ENCODE data around the gene SCTR. TPM values are rescaled to one million over a fixed set of nuclear protein-coding genes. Genes with fewer than 3 reads are reported as not detected.

SCTR gene
- total RNA-seq, 3 donors from 2014 or later, result not detected

DNA sequence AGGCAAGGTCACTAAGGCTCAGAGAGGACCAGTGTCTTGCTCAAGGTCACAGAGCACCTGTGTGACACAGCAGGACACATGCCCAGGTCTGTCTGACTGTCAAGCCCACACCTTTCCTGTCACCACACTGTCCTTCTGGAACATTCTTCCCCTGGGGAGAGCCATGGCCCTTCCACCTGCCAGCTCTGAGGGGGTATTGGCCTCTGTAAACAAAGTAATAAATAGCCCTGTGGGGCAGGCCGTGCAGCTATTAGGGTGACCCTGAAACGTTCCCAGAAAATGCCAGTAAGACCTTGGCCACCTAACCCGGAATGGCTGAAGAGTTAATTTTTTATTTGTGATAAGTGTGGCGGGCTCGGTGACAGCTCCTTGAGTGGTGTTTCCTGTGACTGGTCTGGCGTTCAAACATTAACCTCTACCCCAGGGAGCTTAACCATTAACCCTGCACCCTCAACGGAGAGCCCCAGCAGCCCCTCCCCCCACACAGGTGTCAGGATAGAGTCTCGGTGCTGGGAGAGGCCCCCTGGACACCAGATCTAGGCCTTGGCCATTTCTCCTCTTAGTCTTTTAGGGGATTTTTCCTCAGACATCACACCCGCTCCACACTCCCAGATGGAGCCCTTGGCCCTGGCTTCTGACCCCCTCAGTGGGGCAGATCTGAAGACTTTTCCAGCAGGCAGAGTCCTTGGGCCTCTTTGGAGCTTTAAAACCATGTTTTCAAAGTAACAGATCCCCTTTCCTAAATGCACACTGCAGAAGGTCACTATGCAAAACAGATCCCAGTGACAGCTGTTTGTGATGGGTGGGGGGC, 36.6 kb downstream of the SCTR start:
- Mint-ChIP-seq H3K9me3 (no peaks in the 10 kb centered on the region), H3K4me3 (no peak overlapping the region), H3K36me3 (ENCODE audit: insufficient read depth) (no peaks in the 10 kb centered on the region), H3K27me3 (ENCODE audit: low read depth) (peaks cover 2% of the 10 kb centered on the region), H3K4me1 (ENCODE audit: low read depth) (no peaks in the 10 kb centered on the region)
- DNase-seq (no peak), ATAC-seq (no peak)

- Mint-ChIP-seq H3K9me3 (no peaks in the 10 kb centered on the region), H3K4me1 (ENCODE audit: low read depth) (no peaks in the 10 kb centered on the region), H3K27me3 (ENCODE audit: low read depth) (peaks cover 2% of the 10 kb centered on the region), H3K4me3 (no peak overlapping the region), H3K36me3 (ENCODE audit: insufficient read depth) (no peaks in the 10 kb centered on the region)
- no peak for DNase-seq
- no peak for ATAC-seq
Measured at GRCh38 chr2:119486886-119487285, 37.4 kb downstream of the SCTR start.

DNA sequence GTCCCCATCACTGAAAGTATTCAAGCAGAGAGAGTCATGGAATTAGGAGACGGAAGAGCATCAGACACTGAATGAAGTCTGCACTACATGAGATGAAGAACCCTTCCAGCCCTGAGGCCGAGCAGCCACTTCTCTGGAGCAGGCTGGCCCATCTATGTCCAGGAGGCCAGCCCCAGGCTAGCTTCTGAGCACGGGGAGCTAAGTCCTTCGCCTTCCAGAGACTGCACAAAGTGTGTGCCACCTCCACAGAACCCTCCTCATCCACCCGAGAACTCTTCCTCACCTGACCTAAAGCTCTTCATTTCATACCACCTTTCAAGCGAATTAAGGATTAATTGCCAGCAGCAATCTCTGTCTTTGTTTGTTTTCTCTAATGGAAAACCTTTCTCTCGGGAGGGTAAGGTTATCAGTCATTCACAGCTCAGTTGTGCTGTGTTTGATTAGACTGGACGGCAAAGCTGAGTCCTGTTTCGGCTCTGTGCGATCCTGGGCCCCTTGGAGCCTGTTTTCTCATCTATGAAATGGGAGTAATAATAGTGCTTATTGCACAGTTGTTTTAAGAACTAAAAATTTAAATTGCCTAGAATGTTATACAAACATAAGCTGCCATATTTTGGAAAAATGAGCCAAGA, 38.0 kb downstream of the SCTR start:
- no peaks in the 10 kb centered on the region for H3K36me3 Mint-ChIP-seq (ENCODE audit: insufficient read depth)
- ATAC-seq (no peak), DNase-seq (no peak)
- H3K27me3 Mint-ChIP-seq (ENCODE audit: low read depth), result peaks cover 2% of the 10 kb centered on the region
- no peaks in the 10 kb centered on the region for H3K4me1 Mint-ChIP-seq (ENCODE audit: low read depth)
- H3K9me3 Mint-ChIP-seq, result no peaks in the 10 kb centered on the region
- no peak overlapping the region for H3K4me3 Mint-ChIP-seq

GRCh38 chr2:119485336-119486110, 38.8 kb downstream of the SCTR start:
- Mint-ChIP-seq H3K4me3 (no peak overlapping the region), H3K27me3 (ENCODE audit: low read depth) (peaks cover 2% of the 10 kb centered on the region), H3K9me3 (no peaks in the 10 kb centered on the region), H3K36me3 (ENCODE audit: insufficient read depth) (no peaks in the 10 kb centered on the region), H3K4me1 (ENCODE audit: low read depth) (no peaks in the 10 kb centered on the region)
- DNase-seq (no peak), ATAC-seq (no peak)

GRCh38 chr2:119484834-119485233, 39.4 kb downstream of the SCTR start:
- Mint-ChIP-seq H3K4me3 (no peak overlapping the region), H3K4me1 (ENCODE audit: low read depth) (no peaks in the 10 kb centered on the region), H3K27me3 (ENCODE audit: low read depth) (peaks cover 2% of the 10 kb centered on the region), H3K36me3 (ENCODE audit: insufficient read depth) (no peaks in the 10 kb centered on the region), H3K9me3 (no peaks in the 10 kb centered on the region)
- ATAC-seq, result no peak
- DNase-seq, result no peak

DNA sequence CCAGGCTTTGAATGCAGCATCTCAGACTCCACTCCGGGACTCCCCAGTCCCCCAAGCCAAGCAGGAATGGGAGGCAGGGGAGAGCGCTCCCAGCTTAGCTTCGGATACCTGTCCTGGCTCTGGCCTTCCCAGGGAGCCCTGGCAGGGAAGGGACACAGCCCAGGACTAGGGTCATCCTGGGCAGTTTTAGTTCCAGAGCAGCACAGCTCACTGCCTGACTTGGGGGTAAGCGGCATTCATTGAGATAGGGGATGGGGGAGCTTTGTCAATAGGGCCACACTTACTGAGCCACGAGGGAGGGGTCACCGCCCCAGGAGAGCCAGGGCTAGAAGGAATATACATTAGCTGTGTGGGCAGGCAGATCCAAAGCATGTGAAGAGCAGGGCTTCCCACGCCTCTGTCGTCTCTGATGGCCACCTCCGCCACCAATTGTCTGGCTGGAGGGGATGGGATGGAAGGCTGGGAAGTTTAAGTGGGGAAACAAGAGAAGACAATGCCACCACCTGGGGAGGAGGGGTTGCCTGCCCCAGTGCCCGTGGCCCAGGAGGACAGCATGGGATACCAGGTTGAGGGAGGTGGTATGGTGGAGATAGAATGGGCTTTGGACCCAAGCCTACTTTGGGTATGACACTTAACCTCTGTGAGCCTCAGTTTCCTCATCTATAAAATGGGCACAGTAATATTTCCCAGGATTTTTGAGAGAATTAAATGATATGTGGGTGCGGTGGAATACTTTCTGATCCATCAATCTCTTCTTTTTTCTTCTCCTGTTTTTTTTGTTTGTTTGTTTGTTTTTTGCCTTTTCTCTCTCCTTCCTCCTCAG, 40.2 kb downstream of the SCTR start:
- H3K9me3 Mint-ChIP-seq, result no peaks in the 10 kb centered on the region
- no peak overlapping the region for H3K4me3 Mint-ChIP-seq
- DNase-seq, result no peak
- no peaks in the 10 kb centered on the region for H3K4me1 Mint-ChIP-seq (ENCODE audit: low read depth)
- no peak for ATAC-seq
- peaks cover 2% of the 10 kb centered on the region for H3K27me3 Mint-ChIP-seq (ENCODE audit: low read depth)
- no peaks in the 10 kb centered on the region for H3K36me3 Mint-ChIP-seq (ENCODE audit: insufficient read depth)

DNA sequence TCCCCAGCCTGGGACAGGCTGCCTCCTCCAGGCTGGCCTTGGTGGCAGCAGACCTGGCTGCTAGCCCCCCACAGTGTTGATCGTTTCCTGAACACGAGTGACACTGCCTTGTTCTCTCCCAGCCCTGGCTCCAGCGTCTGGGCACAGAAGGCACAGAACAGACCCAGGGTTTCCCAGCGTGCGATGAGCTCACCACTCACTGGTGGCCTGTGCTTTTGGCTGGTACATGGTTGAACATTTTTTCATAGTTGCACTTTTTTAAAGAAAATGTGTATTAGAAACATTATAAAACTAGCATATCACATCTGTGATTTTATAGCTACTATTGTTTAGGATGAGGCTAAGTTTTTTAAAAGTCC, 40.9 kb downstream of the SCTR start:
- H3K27me3 Mint-ChIP-seq (ENCODE audit: low read depth), result peaks cover 2% of the 10 kb centered on the region
- no peak for ATAC-seq
- no peaks in the 10 kb centered on the region for H3K36me3 Mint-ChIP-seq (ENCODE audit: insufficient read depth)
- H3K9me3 Mint-ChIP-seq, result no peaks in the 10 kb centered on the region
- H3K4me1 Mint-ChIP-seq (ENCODE audit: low read depth), result no peaks in the 10 kb centered on the region
- no peak for DNase-seq
- no peak overlapping the region for H3K4me3 Mint-ChIP-seq

DNA sequence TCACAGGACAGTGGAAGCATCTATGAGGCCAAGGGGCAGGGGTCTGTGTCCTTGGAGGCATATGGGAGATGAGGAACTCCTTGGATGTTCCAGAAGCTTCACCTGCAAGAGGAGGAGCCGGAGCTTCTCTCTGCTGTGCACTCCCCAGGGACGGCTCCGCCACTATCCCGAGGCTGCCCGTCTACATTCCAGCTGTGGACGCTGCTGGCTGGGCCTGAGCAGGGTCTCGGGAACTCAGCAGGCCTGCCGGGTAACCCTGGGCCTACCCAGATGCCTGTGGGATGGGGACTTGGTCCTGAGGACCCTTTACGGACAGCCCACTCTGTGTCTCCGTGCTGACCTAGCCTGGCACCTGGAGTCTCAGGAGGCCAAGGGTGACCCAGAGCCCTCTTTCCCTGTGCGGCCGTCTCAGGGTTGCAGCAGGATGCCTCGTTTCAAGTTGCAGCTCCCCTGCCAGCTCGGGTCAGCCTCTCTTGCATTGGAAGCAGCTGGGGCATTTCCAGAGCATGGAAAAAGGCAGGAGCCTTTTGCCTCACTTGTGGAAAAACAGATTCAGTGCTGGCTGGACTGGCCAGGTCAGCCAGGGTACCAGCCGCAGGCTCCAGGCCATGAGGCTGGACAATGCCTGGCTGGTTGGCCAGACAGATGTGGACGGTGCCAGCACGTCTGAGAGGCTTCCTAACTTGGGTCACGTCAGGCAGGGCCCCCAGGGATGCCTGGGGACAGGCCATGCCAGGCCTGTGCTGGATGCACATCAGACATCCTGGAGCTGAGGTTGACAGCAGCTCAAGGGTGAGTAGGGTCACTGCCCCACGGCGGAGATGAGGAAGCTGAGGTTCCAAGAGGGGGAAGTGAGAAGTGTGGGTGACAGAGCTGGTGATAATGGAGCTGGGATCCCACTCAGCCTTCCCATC, 41.5 kb downstream of the SCTR start:
- H3K27me3 Mint-ChIP-seq (ENCODE audit: low read depth), result peaks cover 2% of the 10 kb centered on the region
- H3K9me3 Mint-ChIP-seq, result no peaks in the 10 kb centered on the region
- DNase-seq (no peak), ATAC-seq (no peak)
- H3K4me1 Mint-ChIP-seq (ENCODE audit: low read depth), result no peaks in the 10 kb centered on the region
- no peaks in the 10 kb centered on the region for H3K36me3 Mint-ChIP-seq (ENCODE audit: insufficient read depth)
- no peak overlapping the region for H3K4me3 Mint-ChIP-seq

GRCh38 chr2:119481501-119482455, 42.5 kb downstream of the SCTR start:
- Mint-ChIP-seq H3K4me3 (no peak overlapping the region), H3K36me3 (ENCODE audit: insufficient read depth) (no peaks in the 10 kb centered on the region), H3K4me1 (ENCODE audit: low read depth) (no peaks in the 10 kb centered on the region), H3K27me3 (ENCODE audit: low read depth) (peaks cover 3% of the 10 kb centered on the region), H3K9me3 (no peaks in the 10 kb centered on the region)
- ATAC-seq, result no peak
- no peak for DNase-seq

GRCh38 chr2:119480718-119481142, 43.6 kb downstream of the SCTR start:
- no peaks in the 10 kb centered on the region for H3K9me3 Mint-ChIP-seq
- peaks cover 10% of the 10 kb centered on the region for H3K27me3 Mint-ChIP-seq (ENCODE audit: low read depth)
- H3K4me1 Mint-ChIP-seq (ENCODE audit: low read depth), result no peaks in the 10 kb centered on the region
- ATAC-seq, result no peak
- DNase-seq, result no peak
- H3K36me3 Mint-ChIP-seq (ENCODE audit: insufficient read depth), result no peaks in the 10 kb centered on the region
- no peak overlapping the region for H3K4me3 Mint-ChIP-seq

DNA sequence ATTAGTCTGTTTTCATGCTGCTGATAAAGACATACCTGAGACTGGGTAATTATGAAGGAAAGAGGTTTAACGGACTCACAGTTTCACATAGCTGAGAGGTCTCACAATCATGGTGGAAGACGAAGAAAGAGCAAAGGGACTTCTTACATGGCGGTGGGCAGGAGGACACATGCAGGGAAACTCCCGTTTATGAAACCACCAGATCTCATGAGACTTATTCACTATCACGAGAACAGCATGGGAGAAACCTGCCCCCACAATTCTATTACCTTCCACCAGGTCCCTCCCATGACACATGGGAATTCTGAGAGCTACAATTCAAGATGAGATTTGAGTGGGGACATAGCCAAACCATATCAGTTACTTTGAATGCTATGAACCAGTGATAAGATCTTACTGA, 44.1 kb downstream of the SCTR start:
- H3K4me3 Mint-ChIP-seq, result no peak overlapping the region
- peaks cover 8% of the 10 kb centered on the region for H3K27me3 Mint-ChIP-seq (ENCODE audit: low read depth)
- no peaks in the 10 kb centered on the region for H3K36me3 Mint-ChIP-seq (ENCODE audit: insufficient read depth)
- H3K9me3 Mint-ChIP-seq, result no peaks in the 10 kb centered on the region
- no peak for ATAC-seq
- no peaks in the 10 kb centered on the region for H3K4me1 Mint-ChIP-seq (ENCODE audit: low read depth)
- no peak for DNase-seq

- Mint-ChIP-seq H3K36me3 (ENCODE audit: insufficient read depth) (no peaks in the 10 kb centered on the region), H3K4me1 (ENCODE audit: low read depth) (no peaks in the 10 kb centered on the region), H3K4me3 (no peak overlapping the region), H3K27me3 (ENCODE audit: low read depth) (peaks cover 8% of the 10 kb centered on the region), H3K9me3 (no peaks in the 10 kb centered on the region)
- ATAC-seq (no peak), DNase-seq (no peak)
Measured at GRCh38 chr2:119478978-119479295, 45.3 kb downstream of the SCTR start.

Data from activated T-cell treated with anti-CD3 and anti-CD28 coated beads, Interleukin-2, amount 50 U/mL, for 4 hours (primary cell).